GM12874 (cell line): ENCODE results near the gene VSIG10L.

ENCODE experiments used
- CTCF ChIP-seq: IDR thresholded peaks from 2 replicates; pipeline ENCODE4 v1.5.1; 2011; ENCODE audit warnings: low read depth, mild to moderate bottlenecking, control low read depth, low read length, moderate library complexity; ENCODE audit not compliant: insufficient read depth

The VSIG10L gene

GRCh38 chr19:51352783-51353360, 10.9 kb upstream of the VSIG10L start:
- no peak for TF ChIP-seq CTCF

DNA sequence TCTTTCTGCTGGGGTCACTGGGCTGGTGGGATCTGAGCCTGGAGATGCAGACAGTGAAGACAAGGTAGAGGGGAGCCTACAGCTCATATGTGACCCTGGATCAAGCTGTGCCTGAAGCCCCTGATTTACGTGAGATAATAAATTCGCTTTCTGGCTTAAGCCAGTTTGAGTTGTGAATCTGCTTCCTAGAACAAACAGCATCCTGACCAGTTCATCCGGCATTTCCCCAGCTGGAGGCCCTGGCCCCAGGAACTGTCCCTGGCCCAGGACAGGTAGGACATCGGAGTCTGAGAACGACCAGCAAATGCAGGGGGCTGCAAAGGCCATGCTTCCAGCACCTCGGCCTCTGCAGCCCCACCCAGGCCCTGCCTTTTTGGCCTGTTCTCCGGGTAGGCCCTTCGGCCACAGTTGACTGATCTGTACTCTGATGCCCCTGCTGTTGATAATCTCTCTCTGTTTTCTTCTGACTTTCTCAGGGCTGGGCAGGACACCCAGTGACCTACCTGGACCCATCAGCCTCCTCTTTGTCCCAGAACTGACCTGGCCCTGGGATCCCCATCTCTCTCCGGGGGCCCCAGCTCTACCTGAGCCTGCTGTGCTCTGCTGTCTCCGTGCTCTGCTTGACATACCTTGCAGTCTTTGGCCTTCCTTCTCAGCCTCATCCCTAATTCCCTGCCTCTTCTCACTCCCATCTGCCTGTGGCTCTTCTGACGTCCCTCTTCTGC, 9.5 kb upstream of the VSIG10L start:
- TF ChIP-seq CTCF: no peak

DNA sequence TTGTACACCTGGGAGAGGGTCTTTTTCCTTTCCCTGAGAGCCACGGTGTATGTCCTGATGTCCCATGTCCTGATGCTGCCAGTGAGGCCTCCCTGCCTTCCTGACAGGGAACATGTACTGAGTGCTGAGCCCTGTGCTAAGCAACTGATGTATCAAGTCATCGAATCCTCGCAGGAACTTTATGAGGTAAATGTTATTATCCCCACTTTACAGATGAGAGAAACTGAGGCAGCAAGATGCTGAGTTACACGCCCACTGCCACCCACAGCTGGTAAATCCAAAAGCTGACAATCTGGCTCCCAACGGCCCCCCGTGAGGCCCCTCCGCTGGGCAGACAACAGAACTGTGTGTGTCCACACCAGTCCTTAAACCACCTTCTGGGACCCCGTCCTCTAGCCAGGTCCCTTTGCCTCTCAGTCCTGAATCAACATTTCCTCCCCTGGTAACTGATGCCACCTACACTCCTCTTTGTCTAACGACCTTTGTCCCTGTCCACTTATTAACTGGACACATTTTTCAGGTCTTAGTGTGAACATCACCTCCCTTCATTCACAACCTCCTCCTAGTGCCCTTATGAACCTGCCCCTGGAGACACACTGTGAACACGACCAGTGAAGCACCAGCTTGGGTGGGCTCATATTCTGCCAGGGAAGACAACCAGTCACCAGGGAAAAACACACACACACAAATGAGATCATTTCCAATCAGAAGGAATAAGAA, 5.4 kb upstream of the VSIG10L start:
- no peak for TF ChIP-seq CTCF

DNA sequence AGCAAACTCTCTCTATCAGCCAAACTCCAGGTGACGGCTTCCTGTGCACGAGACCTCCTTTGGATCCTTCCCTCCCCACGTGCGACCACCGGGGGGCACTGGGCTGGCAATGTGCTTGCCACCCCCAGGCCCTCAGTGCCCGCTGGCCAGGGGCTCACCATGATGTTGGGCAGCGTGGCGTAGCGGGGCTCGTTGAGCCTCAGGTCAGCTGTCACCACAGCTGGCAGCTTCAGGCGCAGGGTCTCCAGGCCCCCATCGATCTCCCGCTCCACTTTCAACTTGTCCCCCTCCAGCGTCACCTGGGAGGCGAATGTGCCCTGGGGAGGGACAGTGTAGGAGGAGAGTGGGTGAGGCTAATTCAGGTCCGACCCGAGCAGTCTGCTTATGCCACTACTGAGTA, 4.8 kb upstream of the VSIG10L start:
- no peak for TF ChIP-seq CTCF

GRCh38 chr19:51345076-51345620, 3.2 kb upstream of the VSIG10L start:
- no peak for TF ChIP-seq CTCF

DNA sequence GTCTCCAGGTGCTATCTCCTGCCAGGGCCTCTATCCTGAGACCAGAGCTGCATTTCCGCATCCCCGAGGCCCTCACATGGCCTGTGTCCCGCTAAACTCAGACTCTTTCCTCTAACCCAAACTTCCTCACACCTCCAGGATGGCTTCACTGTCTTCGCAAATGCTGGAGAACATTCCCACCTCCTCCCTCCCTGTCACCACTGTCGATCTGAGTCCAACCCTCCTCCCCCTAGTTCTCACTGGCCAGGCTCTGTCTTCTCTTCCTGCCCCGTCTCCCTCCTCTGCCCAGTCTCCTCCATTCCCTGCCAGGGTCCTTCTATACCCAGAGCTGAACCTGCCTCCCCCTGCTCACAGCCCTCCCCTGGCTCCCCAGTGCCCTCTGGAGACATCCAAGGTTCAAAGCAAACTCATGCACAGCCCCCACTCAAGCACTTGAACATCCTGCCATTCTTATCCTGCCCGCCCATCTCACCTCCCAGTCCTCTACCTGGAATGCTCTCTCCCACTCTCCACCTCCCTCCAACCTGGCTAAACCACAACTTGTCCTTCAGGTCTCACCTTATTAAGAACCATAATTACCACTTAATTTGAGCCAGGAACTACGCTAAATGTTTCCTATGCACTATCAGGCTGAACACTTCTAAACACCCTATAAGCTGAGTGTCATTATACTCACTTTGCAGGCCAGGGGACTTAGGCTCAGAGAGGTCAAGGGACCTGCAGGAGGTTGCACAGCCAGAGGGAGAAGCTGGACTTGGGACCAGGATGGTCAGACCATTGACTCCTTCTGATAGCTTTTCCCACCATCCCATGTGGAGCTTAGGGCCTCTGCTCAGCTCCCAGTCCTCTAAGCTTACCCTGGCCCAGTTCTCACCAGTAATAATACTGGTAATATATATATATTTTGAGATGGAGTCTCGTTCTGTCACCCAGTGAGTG, 961 bp upstream of the VSIG10L start:
- no peak for TF ChIP-seq CTCF
